OCI-LY1 (cell line): Measurements from ENCODE around the gene CDR2.

Experiments used
- H2AFZ ChIP-seq: fragments of 200-600 bp; sonication (generic), shearing (Covaris generic); 2 replicates; pipeline ENCODE4 v1.6.0; 2014; ENCODE audit warnings: antibody characterized with exemption, mild to moderate bottlenecking, low read length
- H3F3A ChIP-seq: fragments of 200-600 bp; sonication (generic), shearing (Covaris generic); 2 replicates; pipeline ENCODE4 v1.6.0; 2014; ENCODE audit warnings: mild to moderate bottlenecking, antibody characterized with exemption, low read length, moderate library complexity; ENCODE audit not compliant: insufficient read depth
- H3K27ac ChIP-seq: fragments of 200-600 bp; sonication (generic); 2 replicates; pipeline ENCODE4 v1.5.1; 2014; ENCODE audit warnings: low read length, mixed run types, mild to moderate bottlenecking, low read depth; ENCODE audit not compliant: poor library complexity, severe bottlenecking
- H3K27me3 ChIP-seq: fragments of 200-600 bp; sonication (generic); 2 replicates; pipeline ENCODE4 v1.6.0; 2014; ENCODE audit warnings: antibody characterized with exemption, mild to moderate bottlenecking, low read length, moderate library complexity; ENCODE audit not compliant: insufficient read depth
- H3K36me3 ChIP-seq: fragments of 200-600 bp; sonication (generic); 2 replicates; pipeline ENCODE4 v1.6.1; 2014; ENCODE audit warnings: mild to moderate bottlenecking, antibody characterized with exemption, low read length, moderate library complexity, mixed read lengths; ENCODE audit not compliant: insufficient read depth
- H3K4me1 ChIP-seq: fragments of 200-600 bp; sonication (generic); 2 replicates; pipeline ENCODE4 v1.5.1; 2014; ENCODE audit warnings: mild to moderate bottlenecking, low read length, moderate library complexity; ENCODE audit not compliant: insufficient read depth, severe bottlenecking
- H3K4me2 ChIP-seq: fragments of 200-600 bp; sonication (generic), shearing (Covaris generic); 2 replicates; pipeline ENCODE4 v1.6.1; 2014; ENCODE audit warnings: low read length
- H3K4me3 ChIP-seq: fragments of 200-600 bp; sonication (generic); 2 replicates; pipeline ENCODE4 v1.5.1; 2014; ENCODE audit warnings: low read length, low read depth, mild to moderate bottlenecking, mixed read lengths; ENCODE audit not compliant: poor library complexity, severe bottlenecking
- H3K79me2 ChIP-seq: fragments of 200-600 bp; shearing (Covaris generic); 2 replicates; pipeline ENCODE4 v1.6.1; 2016; ENCODE audit warnings: mixed run types, low read length, mixed read lengths; ENCODE audit not compliant: insufficient read depth
- H3K9ac ChIP-seq: fragments of 200-600 bp; sonication (generic), shearing (Covaris generic); 2 replicates; pipeline ENCODE4 v1.6.1; 2014; ENCODE audit warnings: mild to moderate bottlenecking, low read length, mixed read lengths
- H3K9me2 ChIP-seq: fragments of 200-600 bp; sonication (generic), shearing (Covaris generic); 2 replicates; pipeline ENCODE4 v1.6.1; 2014; ENCODE audit warnings: low read depth, mild to moderate bottlenecking, low read length, mixed read lengths
- H3K9me3 ChIP-seq: fragments of 200-600 bp; shearing (Covaris generic); 2 replicates; pipeline ENCODE4 v1.6.1; 2014; ENCODE audit warnings: low read length, mixed read lengths
- H4K20me1 ChIP-seq: fragments of 200-600 bp; sonication (generic), shearing (Covaris generic); 2 replicates; pipeline ENCODE4 v1.6.0; 2016; ENCODE audit warnings: mild to moderate bottlenecking, low read length; ENCODE audit not compliant: insufficient read depth
- EZH2 ChIP-seq: fragments of 200-600 bp; sonication (generic), shearing (Covaris generic); IDR thresholded peaks from 2 replicates; pipeline ENCODE4 v1.8.0; 2017; ENCODE audit warnings: borderline replicate concordance, mixed run types, mild to moderate bottlenecking, antibody characterized with exemption, low read length, moderate library complexity, mixed read lengths
- TF ChIP-seq, protein P1 (sequence below): fragments of 200-600 bp; sonication (generic), shearing (Covaris generic); IDR thresholded peaks from 2 replicates; pipeline ENCODE4 v1.5.1; 2017; ENCODE audit warnings: mild to moderate bottlenecking, antibody characterized with exemption, low read length, moderate library complexity, mixed read lengths

The CDR2 gene

DNA sequence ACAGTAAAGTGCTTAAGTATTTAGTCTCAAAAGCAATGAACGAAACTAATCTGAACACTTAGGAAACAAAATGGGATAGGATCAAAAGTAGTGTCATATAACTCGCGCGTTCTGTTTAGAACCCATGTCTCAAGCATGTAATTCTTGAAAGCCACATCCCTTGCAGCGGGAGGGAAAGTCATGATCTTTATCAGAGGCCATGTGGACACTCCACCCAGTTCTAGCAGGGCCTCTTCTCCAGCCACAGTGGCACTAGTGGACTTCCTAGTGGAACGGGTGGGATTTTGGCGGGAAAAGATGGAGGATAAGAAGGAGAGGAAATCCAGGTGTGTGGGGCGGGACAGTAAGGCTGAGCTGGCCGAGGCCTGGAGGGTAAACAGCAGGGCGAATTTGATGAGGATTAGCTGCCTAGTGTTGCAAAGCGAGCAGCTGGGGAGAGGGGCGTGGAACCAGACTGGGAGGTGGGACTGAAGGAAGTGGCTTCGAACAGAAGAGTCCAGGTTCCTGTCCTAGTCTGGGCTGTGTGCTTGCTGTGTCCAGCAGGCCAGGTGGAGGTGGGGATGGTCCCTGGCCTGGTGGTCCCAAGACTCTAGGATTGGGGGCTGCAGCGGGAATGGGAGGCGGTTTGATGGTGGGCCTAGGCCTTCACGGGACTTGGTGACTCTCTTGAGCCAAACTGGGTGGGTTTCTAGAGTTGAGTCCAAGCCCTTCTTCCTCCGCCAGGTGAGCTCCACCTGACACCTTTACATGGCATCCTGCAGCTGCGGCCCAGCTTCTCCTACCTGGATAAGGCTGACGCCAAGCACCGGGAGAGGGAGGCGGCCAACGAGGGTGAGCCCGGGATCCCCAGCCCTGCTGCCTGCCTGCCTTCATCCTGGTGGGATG is 61.3 kb downstream of the CDR2 start:
- Histone ChIP-seq H3K27ac (no peak overlapping the region), H3K4me1 (no peaks in the 10 kb centered on the region), H3K9me2 (no peaks in the 10 kb centered on the region), H3K4me2 (no peak overlapping the region), H3K79me2 (no peaks in the 10 kb centered on the region), H3K4me3 (no peak overlapping the region), H3K36me3 (peaks cover 83% of the 10 kb centered on the region), H3K9me3 (no peaks in the 10 kb centered on the region), H2AFZ (no peak overlapping the region), H3K27me3 (no peaks in the 10 kb centered on the region), H3F3A (no peaks in the 10 kb centered on the region), H3K9ac (no peak overlapping the region), H4K20me1 (no peaks in the 10 kb centered on the region)
- no peak for TF ChIP-seq EZH2
- TF ChIP-seq, protein P1, sequence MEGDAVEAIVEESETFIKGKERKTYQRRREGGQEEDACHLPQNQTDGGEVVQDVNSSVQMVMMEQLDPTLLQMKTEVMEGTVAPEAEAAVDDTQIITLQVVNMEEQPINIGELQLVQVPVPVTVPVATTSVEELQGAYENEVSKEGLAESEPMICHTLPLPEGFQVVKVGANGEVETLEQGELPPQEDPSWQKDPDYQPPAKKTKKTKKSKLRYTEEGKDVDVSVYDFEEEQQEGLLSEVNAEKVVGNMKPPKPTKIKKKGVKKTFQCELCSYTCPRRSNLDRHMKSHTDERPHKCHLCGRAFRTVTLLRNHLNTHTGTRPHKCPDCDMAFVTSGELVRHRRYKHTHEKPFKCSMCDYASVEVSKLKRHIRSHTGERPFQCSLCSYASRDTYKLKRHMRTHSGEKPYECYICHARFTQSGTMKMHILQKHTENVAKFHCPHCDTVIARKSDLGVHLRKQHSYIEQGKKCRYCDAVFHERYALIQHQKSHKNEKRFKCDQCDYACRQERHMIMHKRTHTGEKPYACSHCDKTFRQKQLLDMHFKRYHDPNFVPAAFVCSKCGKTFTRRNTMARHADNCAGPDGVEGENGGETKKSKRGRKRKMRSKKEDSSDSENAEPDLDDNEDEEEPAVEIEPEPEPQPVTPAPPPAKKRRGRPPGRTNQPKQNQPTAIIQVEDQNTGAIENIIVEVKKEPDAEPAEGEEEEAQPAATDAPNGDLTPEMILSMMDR: no peak

DNA sequence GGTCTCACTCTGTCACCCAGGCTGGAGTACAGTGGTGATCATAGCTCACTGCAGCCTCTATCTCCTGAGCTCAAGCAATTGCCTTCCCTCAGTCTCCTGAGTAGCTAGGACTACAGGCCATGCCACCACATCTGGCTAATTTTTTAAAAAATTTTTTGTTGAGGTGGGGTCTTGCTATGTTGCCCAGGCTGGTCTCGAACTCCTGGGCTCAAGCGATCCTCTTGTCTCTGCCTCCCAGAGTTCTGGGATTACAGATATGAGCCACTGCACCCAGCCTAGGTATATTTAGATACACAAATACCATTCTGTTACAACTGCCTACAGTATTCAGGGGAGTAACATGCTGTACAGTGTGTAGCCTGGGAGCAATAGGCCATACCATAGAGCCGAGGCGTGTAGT is 62.9 kb downstream of the CDR2 start:
- no peaks in the 10 kb centered on the region for H4K20me1 ChIP-seq
- no peaks in the 10 kb centered on the region for H3F3A ChIP-seq
- no peaks in the 10 kb centered on the region for H3K79me2 ChIP-seq
- H3K27me3 ChIP-seq: no peaks in the 10 kb centered on the region
- no peak overlapping the region for H2AFZ ChIP-seq
- TF ChIP-seq EZH2: no peak
- TF ChIP-seq, protein P1: no peak
- no peak overlapping the region for H3K27ac ChIP-seq
- peaks cover 84% of the 10 kb centered on the region for H3K36me3 ChIP-seq
- no peaks in the 10 kb centered on the region for H3K9me2 ChIP-seq
- H3K4me1 ChIP-seq: no peaks in the 10 kb centered on the region
- no peak overlapping the region for H3K4me2 ChIP-seq
- no peak overlapping the region for H3K9ac ChIP-seq
- H3K9me3 ChIP-seq: no peaks in the 10 kb centered on the region
- no peak overlapping the region for H3K4me3 ChIP-seq

DNA sequence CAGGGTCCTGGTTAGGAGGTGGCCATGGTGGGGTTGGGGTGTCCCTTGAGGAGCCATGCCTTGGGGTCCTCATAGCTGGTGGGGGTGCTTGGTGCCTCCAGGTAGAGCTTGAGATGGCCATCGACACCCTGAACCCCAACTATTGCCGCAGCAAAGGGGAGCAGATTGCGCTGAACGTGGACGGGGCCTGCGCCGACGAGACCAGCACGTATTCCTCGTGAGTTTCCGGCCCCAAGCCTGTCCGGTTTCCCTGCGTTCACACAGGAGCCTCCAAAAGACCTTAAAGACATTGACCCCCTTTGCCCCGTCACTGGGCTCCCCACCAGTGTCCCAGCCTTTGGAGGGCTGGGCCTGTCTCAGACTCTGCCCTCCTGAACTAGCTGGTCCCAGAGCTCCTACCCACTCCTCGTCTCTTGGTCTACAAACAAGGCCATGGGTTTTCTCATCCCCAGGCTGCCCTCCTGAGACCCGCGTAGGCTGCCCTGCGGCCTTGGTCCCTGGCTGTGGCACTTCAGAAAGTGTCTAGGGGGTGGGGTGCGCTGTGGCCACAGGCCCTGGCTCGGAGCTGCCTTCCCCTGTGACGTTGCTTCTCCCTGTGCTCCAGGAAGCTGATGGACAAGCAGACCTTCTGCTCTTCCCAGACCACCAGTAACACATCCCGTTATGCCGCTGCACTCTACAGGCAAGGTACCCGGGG is 65.4 kb downstream of the CDR2 start:
- Histone ChIP-seq H3K4me1 (no peaks in the 10 kb centered on the region), H3K79me2 (no peaks in the 10 kb centered on the region), H3K9me3 (no peaks in the 10 kb centered on the region), H4K20me1 (no peaks in the 10 kb centered on the region), H3K27me3 (no peaks in the 10 kb centered on the region), H3K4me2 (no peak overlapping the region), H3K9me2 (no peaks in the 10 kb centered on the region), H2AFZ (no peak overlapping the region), H3K9ac (no peak overlapping the region), H3K36me3 (peaks cover 87% of the 10 kb centered on the region), H3K27ac (no peak overlapping the region), H3F3A (no peaks in the 10 kb centered on the region), H3K4me3 (no peak overlapping the region)
- no peak for TF ChIP-seq EZH2
- TF ChIP-seq, protein P1: no peak
